HepG2 (cell line): ENCODE results near the gene RAMP3. TPM values are rescaled to one million over a fixed set of nuclear protein-coding genes. Genes with fewer than 3 reads are reported as not detected.

Experiments used
- ATAC-seq: fragments of 200-7000 bp; cut with Tn5 transposase; 3 replicates; pipeline ENCODE4 v1.9.1; 2020; ENCODE audit warnings: mild to moderate bottlenecking, moderate library complexity
- BruUV-seq: library from RNA; stranded (reverse); fragments of 400-500 nt; replicated peaks from 2 replicates; lab custom pipeline; 2021; lab: Mats Ljungman, UMichigan
- CTCF ChIA-PET: fragments of 300-600 bp; formaldehyde crosslinking; extraction: SDS; loops from one replicate; lab custom pipeline; 2021; ENCODE audit warnings: low total read pairs, inconsistent platforms, low intra/inter-chr PET ratio; lab: Yijun Ruan, JAX
- POLR2A ChIA-PET: fragments of 350-600 bp; sonication (Branson Sonifier 250); formaldehyde crosslinking; loops from one replicate; lab custom pipeline; 2020; ENCODE audit warnings: antibody characterized with exemption, inconsistent platforms; lab: Yijun Ruan, JAX
- DNase-seq: peaks from one replicate; pipeline ENCODE4 v3.0.0-alpha.2; 2015; ENCODE audit warnings: low spot score
- FAIRE-seq: peaks from 3 replicates; lab custom pipeline; 2011; peaks lifted over from hg19 to GRCh38; lab: Jason Lieb, UNC
- H2AFZ ChIP-seq: one replicate; pipeline ENCODE4 v1.6.1; 2011; ENCODE audit warnings: low read length, inconsistent platforms
- H3K27ac ChIP-seq: fragments of 300-600 bp; 3 replicates; pipeline ENCODE4 v1.8.0; 2011; ENCODE audit warnings: mixed run types, mild to moderate bottlenecking, mixed read lengths, low read length, inconsistent platforms; ENCODE audit not compliant: insufficient read depth; ENCODE audit errors: extremely low read length
- H3K27me3 ChIP-seq, 2 experiments: fragments of 200-600 bp in 1 of 2; 2 replicates in 1 of 2; 3 replicates in 1 of 2; pipeline versions ENCODE4 v1.6.0 to v1.8.0; 2011; ENCODE audit warnings: low read length in 2 of 2, mild to moderate bottlenecking in 2 of 2, moderate library complexity in 2 of 2, inconsistent platforms in 1 of 2; ENCODE audit not compliant: insufficient read depth in 2 of 2, control insufficient read depth in 1 of 2
- H3K36me3 ChIP-seq, 2 experiments: fragments of 200-600 bp in 1 of 2; replicated peaks in 1 of 2; 2 replicates in 1 of 2; 3 replicates in 1 of 2; pipeline versions ENCODE4 v1.5.1 to v1.8.0; 2011; ENCODE audit warnings: low read length in 2 of 2, inconsistent platforms in 1 of 2; ENCODE audit not compliant: insufficient read depth in 2 of 2, control insufficient read depth in 1 of 2
- H3K4me1 ChIP-seq: 2 replicates; pipeline ENCODE4 v1.5.1; 2012; ENCODE audit warnings: low read length, inconsistent platforms; ENCODE audit not compliant: insufficient read depth
- H3K4me2 ChIP-seq: 2 replicates; pipeline ENCODE4 v1.6.0; 2011; ENCODE audit warnings: low read depth, low read length, inconsistent platforms
- H3K4me3 ChIP-seq, 3 experiments: fragments of 200-600 bp in 1 of 3; sonication (generic), shearing (Covaris generic) in 1 of 3; replicated peaks in 1 of 3; 2 replicates each; pipeline ENCODE4 v1.5.1; 2011 to 2016; ENCODE audit warnings: low read length in 3 of 3, inconsistent platforms in 2 of 3, low read depth in 2 of 3, mild to moderate bottlenecking in 2 of 3, control low read depth in 1 of 3, mixed read lengths in 1 of 3; ENCODE audit not compliant: insufficient read depth in 1 of 3
- H3K79me2 ChIP-seq: one replicate; pipeline ENCODE4 v1.6.1; 2011; ENCODE audit warnings: low read length, inconsistent platforms; ENCODE audit not compliant: insufficient read depth
- H3K9ac ChIP-seq: 2 replicates; pipeline ENCODE4 v1.6.0; 2011; ENCODE audit warnings: mild to moderate bottlenecking, low read depth, low read length, inconsistent platforms; ENCODE audit not compliant: insufficient read depth
- H3K9me3 ChIP-seq: 2 replicates; pipeline ENCODE4 v1.5.1; 2012; ENCODE audit warnings: mild to moderate bottlenecking, low read length
- H4K20me1 ChIP-seq: 2 replicates; pipeline ENCODE4 v1.6.0; 2011; ENCODE audit warnings: inconsistent platforms, mild to moderate bottlenecking, low read length, moderate library complexity; ENCODE audit not compliant: insufficient read depth
- GFI1 ChIP-seq: sonication (generic); formaldehyde crosslinking; IDR thresholded peaks from 2 replicates; pipeline ENCODE4 v1.5.0; 2020; ENCODE audit warnings: missing genetic modification reagents, mild to moderate bottlenecking, borderline replicate concordance
- HMGXB3 ChIP-seq: sonication (generic); formaldehyde crosslinking; IDR thresholded peaks from 2 replicates; pipeline ENCODE4 v1.4.0; 2020; ENCODE audit warnings: missing genetic modification reagents, borderline replicate concordance
- IKZF1 ChIP-seq: fragments of 450-650 bp; IDR thresholded peaks from 2 replicates; pipeline ENCODE4 v1.7.1; 2016
- KDM6A ChIP-seq: IDR thresholded peaks from 2 replicates; pipeline ENCODE4 v1.6.1; 2016; ENCODE audit warnings: low read depth
- MIER2 ChIP-seq: IDR thresholded peaks from 2 replicates; pipeline ENCODE4 v1.6.1; 2016; ENCODE audit warnings: missing biosample characterization, missing genetic modification reagents
- MNT ChIP-seq: fragments of 450-650 bp; IDR thresholded peaks from 2 replicates; pipeline ENCODE4 v1.6.1; 2016
- PPARG ChIP-seq: conservative IDR thresholded peaks from 2 replicates; pipeline ENCODE4 v1.6.1; 2016; ENCODE audit warnings: missing biosample characterization, missing genetic modification reagents
- RFX1 ChIP-seq: fragments of 450-650 bp; IDR thresholded peaks from 2 replicates; pipeline ENCODE4 v1.6.1; 2017
- SALL1 ChIP-seq: sonication (generic); formaldehyde crosslinking; IDR thresholded peaks from 2 replicates; pipeline ENCODE4 v1.8.0; 2022; ENCODE audit warnings: mild to moderate bottlenecking, missing genetic modification reagents
- SIN3A ChIP-seq: IDR thresholded peaks from 2 replicates; pipeline ENCODE4 v1.6.1; 2011; ENCODE audit warnings: low read depth, mild to moderate bottlenecking, control low read depth, low read length, borderline replicate concordance
- SNAI1 ChIP-seq: sonication (generic); formaldehyde crosslinking; IDR thresholded peaks from 2 replicates; pipeline ENCODE4 v1.5.0; 2020; ENCODE audit warnings: mild to moderate bottlenecking, missing genetic modification reagents, borderline replicate concordance
- TMF1 ChIP-seq: sonication (generic); formaldehyde crosslinking; IDR thresholded peaks from 2 replicates; pipeline ENCODE4 v1.8.1; 2022; ENCODE audit warnings: low read depth, missing genetic modification reagents
- TRIM24 ChIP-seq: sonication (generic); formaldehyde crosslinking; IDR thresholded peaks from 2 replicates; pipeline ENCODE4 v1.8.0; 2022; ENCODE audit warnings: mild to moderate bottlenecking, missing genetic modification reagents
- U2AF1 ChIP-seq: fragments of 200-400 bp; formaldehyde crosslinking; optimal IDR thresholded peaks from 2 replicates; pipeline ENCODE3; 2017; ENCODE audit warnings: mild to moderate bottlenecking, low read depth, low read length
- USF2 ChIP-seq, 2 experiments: sonication (generic) in 1 of 2; formaldehyde crosslinking in 1 of 2; IDR thresholded peaks; 2 replicates each; pipeline versions ENCODE4 v1.5.1 to v1.6.1; 2011 to 2020; ENCODE audit warnings: borderline replicate concordance in 1 of 2, low read depth in 1 of 2, low read length in 1 of 2, mild to moderate bottlenecking in 1 of 2, missing genetic modification reagents in 1 of 2, moderate library complexity in 1 of 2
- ZBTB42 ChIP-seq: sonication (generic); formaldehyde crosslinking; IDR thresholded peaks from 2 replicates; pipeline ENCODE4 v1.5.0; 2020; ENCODE audit warnings: mild to moderate bottlenecking, missing genetic modification reagents
- WGBS: methylation state at CpG from one replicate; pipeline ENCODE4 v1.1.6; 2017; ENCODE audit warnings: low lambda C conversion rate; 5-methylcytosine and 5-hydroxymethylcytosine counted together
- in situ Hi-C: cut with HindIII; loops from 2 replicates; pipeline ENCODE4 v1.10.0; 2017; ENCODE audit warnings: low pct_unique_long_range_greater_than_20kb; ENCODE audit not compliant: extremely low pct_ligation_motif_present
- intact Hi-C: fragments of 100-400 bp; cut with micrococcal nuclease; formaldehyde crosslinking; loops from one replicate; pipeline ENCODE4 v1.10.0; 2022; ENCODE audit not compliant: unreplicated experiment
- polyA plus RNA-seq, 8 experiments: library from polyadenylated mRNA; depleted of rRNA in 3 of 8; stranded (reverse) in 7 of 8; unstranded in 1 of 8; fragments of >200 nt; fragmentation: Illumina TruSeq in 4 of 8; extraction: Trizol in 4 of 8; gene quantifications; 2 replicates each; pipeline versions ENCODE4 v1.2.1 to v1.2.3, GENCODE V29; 2011 to 2016; ENCODE audit warnings: low read depth in 4 of 8, missing spikeins in 1 of 8, mixed read lengths in 1 of 8; ENCODE audit not compliant: insufficient read depth in 1 of 8
- total RNA-seq, 5 experiments: library from RNA; depleted of rRNA; stranded (reverse); fragments of >200 nt; fragmentation: Illumina TruSeq; extraction: Trizol; gene quantifications; 2 replicates each; pipeline ENCODE4 v1.2.3, GENCODE V29; 2016; ENCODE audit warnings: low read depth in 1 of 5

RAMP3 gene
- total and polyA plus RNA-seq, 2 of the 13 experiments (the other 11 are each of a cell fraction or from before 2014, with no cell fraction given), result not detected

- intact Hi-C loops, result no loop called here
- Histone ChIP-seq H3K4me2 (no peak overlapping the region), H3K4me3 (no peak overlapping the region), H3K4me1 (no peaks in the 10 kb centered on the region), H3K79me2 (no peaks in the 10 kb centered on the region), H3K27ac (no peak overlapping the region), H3K9ac (no peak overlapping the region), H3K9me3 (no peaks in the 10 kb centered on the region), H3K36me3 (no peaks in the 10 kb centered on the region), H2AFZ (no peak overlapping the region), H4K20me1 (no peaks in the 10 kb centered on the region), H3K27me3 (peaks cover 6 to 54% of the 10 kb centered on the region in 2 experiments; a peak in 3 of 5 replicates)
- in situ Hi-C loops, result no loop called here
- no TSS peak for BruUV-seq
- CTCF ChIA-PET, result no interaction called here
- FAIRE-seq (no peak), ATAC-seq (no peak), DNase-seq (no peak)
- 10% methylated on average over 2 of the region's 7 CpGs for WGBS
- POLR2A ChIA-PET, result no interaction called here
- TF ChIP-seq ZBTB42 (no peak), U2AF1 (no peak), PPARG (CRISPR knock-in tag) (no peak), GFI1 (CRISPR knock-in tag) (no peak), MIER2 (no peak), HMGXB3 (CRISPR knock-in tag) (no peak), SALL1 (CRISPR knock-in tag) (no peak), SNAI1 (CRISPR knock-in tag) (no peak), MNT (no peak), KDM6A (CRISPR knock-in tag) (no peak), TMF1 (CRISPR knock-in tag) (no peak), USF2 (IDR thresholded peaks at IDR 0.05; ENCODE audit: low read depth, low read length) (no peak), USF2 (CRISPR knock-in tag; IDR thresholded peaks at IDR 0.05; ENCODE audit: borderline replicate concordance) (no peak), IKZF1 (no peak), RFX1 (no peak), TRIM24 (CRISPR knock-in tag) (no peak), SIN3A (no peak)
Measured at GRCh38 chr7:45185028-45185863, 27.7 kb downstream of the RAMP3 start.
